Measurements from ENCODE around the gene KCND3. TPM values are rescaled to one million over a fixed set of nuclear protein-coding genes. Genes with fewer than 3 reads are reported as not detected.

The KCND3 gene
- total RNA-seq, 6 donors from 2014 or later = 2.7 to 6.4 (median 5.4) TPM

DNA sequence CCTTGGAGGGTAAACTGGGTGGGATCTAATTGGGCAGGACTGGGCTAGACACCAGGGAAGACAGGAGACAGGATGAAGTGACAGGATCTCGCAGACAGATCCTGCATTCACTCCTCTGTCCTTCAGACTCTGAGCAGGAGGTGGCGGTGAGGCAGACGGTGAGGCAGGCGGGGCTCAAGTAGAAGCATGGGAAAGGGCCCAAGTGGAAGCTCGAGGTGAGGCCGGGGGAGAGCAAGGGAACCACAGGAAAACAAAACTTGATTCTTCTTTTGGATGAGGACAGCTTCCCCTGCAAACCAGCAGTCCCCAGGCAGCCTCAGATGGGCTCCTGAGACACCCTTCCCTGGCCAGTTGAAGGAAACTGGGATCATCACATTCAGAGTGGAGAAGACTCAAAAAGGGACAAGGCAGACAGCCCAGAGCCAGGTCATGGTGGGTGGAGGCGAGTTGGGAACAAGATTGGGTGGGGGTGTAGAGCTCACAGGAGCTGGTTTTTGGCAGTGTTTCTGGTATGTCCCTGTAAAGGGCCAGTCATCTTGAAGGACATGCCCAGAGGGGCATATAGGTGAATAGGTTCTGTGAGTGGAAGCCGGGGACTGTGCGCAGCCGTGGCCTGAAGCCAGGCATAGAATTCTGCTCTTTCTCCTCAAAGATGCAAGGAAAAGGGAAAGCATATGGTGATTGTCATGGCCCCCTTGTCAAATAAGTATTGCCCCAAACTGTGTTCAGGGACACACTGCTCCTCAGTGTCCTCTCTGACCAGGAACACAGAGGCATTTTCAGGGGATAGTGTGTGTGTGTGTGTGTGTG, 268.3 kb downstream of the KCND3 start:
- TF ChIP-seq, protein P1, sequence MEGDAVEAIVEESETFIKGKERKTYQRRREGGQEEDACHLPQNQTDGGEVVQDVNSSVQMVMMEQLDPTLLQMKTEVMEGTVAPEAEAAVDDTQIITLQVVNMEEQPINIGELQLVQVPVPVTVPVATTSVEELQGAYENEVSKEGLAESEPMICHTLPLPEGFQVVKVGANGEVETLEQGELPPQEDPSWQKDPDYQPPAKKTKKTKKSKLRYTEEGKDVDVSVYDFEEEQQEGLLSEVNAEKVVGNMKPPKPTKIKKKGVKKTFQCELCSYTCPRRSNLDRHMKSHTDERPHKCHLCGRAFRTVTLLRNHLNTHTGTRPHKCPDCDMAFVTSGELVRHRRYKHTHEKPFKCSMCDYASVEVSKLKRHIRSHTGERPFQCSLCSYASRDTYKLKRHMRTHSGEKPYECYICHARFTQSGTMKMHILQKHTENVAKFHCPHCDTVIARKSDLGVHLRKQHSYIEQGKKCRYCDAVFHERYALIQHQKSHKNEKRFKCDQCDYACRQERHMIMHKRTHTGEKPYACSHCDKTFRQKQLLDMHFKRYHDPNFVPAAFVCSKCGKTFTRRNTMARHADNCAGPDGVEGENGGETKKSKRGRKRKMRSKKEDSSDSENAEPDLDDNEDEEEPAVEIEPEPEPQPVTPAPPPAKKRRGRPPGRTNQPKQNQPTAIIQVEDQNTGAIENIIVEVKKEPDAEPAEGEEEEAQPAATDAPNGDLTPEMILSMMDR (IDR thresholded peaks at IDR 0.05) = no peak
- TF ChIP-seq POLR2A (IDR thresholded peaks at IDR 0.05) (no peak), POLR2AphosphoS5 (IDR thresholded peaks at IDR 0.05) (no peak), EP300 (IDR thresholded peaks at IDR 0.05) (no peak)
- Histone ChIP-seq H3K4me3 (no peak overlapping the region), H3K36me3 (peaks cover 0 to 4% (median 0%) of the 10 kb centered on the region in 4 donors), H3K27ac (peak overlapping the region; percentile 69 to 84 (median 83)), H3K4me1 (peaks cover 30 to 41% (median 34%) of the 10 kb centered on the region in 4 donors), H3K27me3 (no peaks in the 10 kb centered on the region), H3K9me3 (no peaks in the 10 kb centered on the region)
- DNase-seq (no peak), ATAC-seq (ENCODE audit: low FRiP score in 2 of 2) (peak; percentile 27 to 34)
- WGBS, 2 donors = 47 to 58% methylated on average over 10 of the region's 10 CpGs

Small RNA genes within 50 kb of the gene (small RNA-seq; reads per million reads assigned to genes)
- gene INKA2 = 0.07 to 0.77 (median 0.67) reads per million in 4 donors

Other genes with a start within 250 kb of the KCND3 start
- gene DDX20, start 233.8 kb downstream of the KCND3 start, total RNA-seq = 10 to 100 TPM in 2 of 6 donors, 1 to 10 TPM in 4; 7.9 to 18.5 (median 9.2) TPM

All from upper lobe of left lung (tissue), 6 donors.